K562 (cell line): ENCODE data around the gene AIRE. TPM values are rescaled to one million over a fixed set of nuclear protein-coding genes. Genes with fewer than 3 reads are reported as not detected.
"Not testable (repeated sequence)": the region's sequence is repeated elsewhere in the genome, so short reads cannot be mapped to it uniquely, and the experiment has no call there.

ENCODE experiments used
- ATAC-seq: fragments of 200-7000 bp; cut with Tn5 transposase; 3 replicates; pipeline ENCODE4 v1.9.1; 2020; ENCODE audit warnings: moderate library complexity
- BruUV-seq: library from RNA; stranded (reverse); fragments of 400-500 nt; replicated peaks from 2 replicates; lab custom pipeline; 2021; lab: Mats Ljungman, UMichigan
- CTCF ChIA-PET: fragments of 300-600 bp; formaldehyde crosslinking; extraction: SDS; loops from one replicate; lab custom pipeline; 2021; ENCODE audit warnings: low intra/inter-chr PET ratio; lab: Yijun Ruan, JAX
- POLR2A ChIA-PET: fragments of 300-600, 350-650 bp; sonication (Branson Sonifier 250); formaldehyde crosslinking; extraction: SDS; loops from one replicate; lab custom pipeline; 2021; ENCODE audit warnings: antibody characterized with exemption, inconsistent platforms; lab: Yijun Ruan, JAX
- DNase-seq, 4 experiments: peaks; one replicate each; pipeline versions ENCODE4 v3.0.0 to v3.0.0-alpha.2; 2011 to 2018; ENCODE audit warnings: low spot score in 3 of 4, mixed read lengths in 3 of 4; ENCODE audit errors: extremely low read depth in 1 of 4
- FAIRE-seq: peaks from 2 replicates; lab custom pipeline; 2011; peaks lifted over from hg19 to GRCh38; lab: Jason Lieb, UNC
- H2AFZ ChIP-seq: 2 replicates; pipeline ENCODE4 v1.6.0; 2011; ENCODE audit warnings: low read depth, low read length, control low read depth, inconsistent platforms
- H3K27ac ChIP-seq: fragments of 200-600 bp; 3 replicates; pipeline ENCODE4 v1.8.0; 2011; ENCODE audit warnings: low read depth, mild to moderate bottlenecking, control low read depth, inconsistent platforms, low read length, moderate library complexity, mixed read lengths; ENCODE audit errors: extremely low read depth
- H3K27me3 ChIP-seq, 2 experiments: fragments of 300-600 bp in 1 of 2; 2 replicates in 1 of 2; 3 replicates in 1 of 2; pipeline versions ENCODE4 v1.6.0 to v1.8.0; 2011; ENCODE audit warnings: inconsistent platforms in 2 of 2, low read length in 2 of 2, mild to moderate bottlenecking in 1 of 2, mixed read lengths in 1 of 2, moderate library complexity in 1 of 2; ENCODE audit not compliant: control insufficient read depth in 2 of 2, insufficient read depth in 2 of 2
- H3K36me3 ChIP-seq: fragments of 300-600 bp; 3 replicates; pipeline ENCODE4 v1.8.0; 2011; ENCODE audit warnings: mild to moderate bottlenecking, low read length, inconsistent platforms; ENCODE audit not compliant: control insufficient read depth, insufficient read depth
- H3K4me1 ChIP-seq, 2 experiments: fragments of 200-600 bp in 1 of 2; replicated peaks in 1 of 2; 2 replicates in 1 of 2; 3 replicates in 1 of 2; pipeline versions ENCODE4 v1.5.1 to v1.8.0; 2011; ENCODE audit warnings: inconsistent platforms in 2 of 2, low read length in 2 of 2, mild to moderate bottlenecking in 1 of 2, mixed read lengths in 1 of 2, moderate library complexity in 1 of 2; ENCODE audit not compliant: control insufficient read depth in 2 of 2, insufficient read depth in 2 of 2
- H3K4me2 ChIP-seq: 2 replicates; pipeline ENCODE4 v1.6.1; 2011; ENCODE audit warnings: low read length, control low read depth, inconsistent platforms, mixed read lengths; ENCODE audit not compliant: insufficient read depth
- H3K4me3 ChIP-seq: fragments of 200-600 bp; sonication (generic), shearing (Covaris generic); 2 replicates; pipeline ENCODE4 v1.5.1; 2016; ENCODE audit warnings: control low read depth, inconsistent platforms
- H3K79me2 ChIP-seq: fragments of 200-600 bp; 3 replicates; pipeline ENCODE4 v1.8.0; 2011; ENCODE audit warnings: low read length, inconsistent platforms; ENCODE audit not compliant: control insufficient read depth, insufficient read depth
- H3K9ac ChIP-seq, 2 experiments: 2 replicates each; pipeline versions ENCODE4 v1.6.0 to v1.6.1; 2011; ENCODE audit warnings: low read depth in 2 of 2, low read length in 2 of 2, control low read depth in 1 of 2, inconsistent platforms in 1 of 2, mild to moderate bottlenecking in 1 of 2, mixed read lengths in 1 of 2; ENCODE audit not compliant: insufficient read depth in 1 of 2
- H3K9me1 ChIP-seq: one replicate; pipeline ENCODE4 v1.6.0; 2011; ENCODE audit warnings: inconsistent platforms, mild to moderate bottlenecking, low read length, moderate library complexity; ENCODE audit not compliant: control insufficient read depth, insufficient read depth
- H3K9me3 ChIP-seq: replicated peaks from 2 replicates; pipeline ENCODE4 v1.5.1; 2011; ENCODE audit warnings: low read depth, low read length, inconsistent platforms; ENCODE audit not compliant: control insufficient read depth, insufficient read depth
- H4K20me1 ChIP-seq: replicated peaks from 2 replicates; pipeline ENCODE4 v1.6.1; 2011; ENCODE audit warnings: low read length, inconsistent platforms, mixed read lengths; ENCODE audit not compliant: control insufficient read depth, insufficient read depth
- WGBS: fragments of 100-300 bp; shearing (Covaris generic); methylation state at CpG from one replicate; pipeline ENCODE4 v1.1.6; 2016; ENCODE audit warnings: low coverage, mixed read lengths; ENCODE audit not compliant: insufficient coverage; ENCODE audit errors: missing lambda C conversion rate; 5-methylcytosine and 5-hydroxymethylcytosine counted together
- in situ Hi-C: fragments of 300-500 bp; cut with MboI; formaldehyde crosslinking; loops from 4 replicates; pipeline ENCODE4 v1.15.0; 2018; ENCODE audit warnings: inconsistent platforms, mixed read lengths
- intact Hi-C: fragments of 100-400 bp; cut with micrococcal nuclease; formaldehyde crosslinking; loops from 2 replicates; pipeline ENCODE4 v1.14.2; 2022
- polyA plus RNA-seq, 8 experiments: library from polyadenylated mRNA; depleted of rRNA in 4 of 8; stranded (reverse) in 5 of 8; unstranded in 3 of 8; fragments of >200 nt; fragmentation: Nextera tagmentation in 2 of 8; fragmentation: Illumina TruSeq in 1 of 8; extraction: Ambion mirVana in 2 of 8; extraction: Trizol in 1 of 8; gene quantifications; 2 replicates each; pipeline versions ENCODE4 v1.2.1 to v1.2.3, GENCODE V29; 2011 to 2014; ENCODE audit warnings: inconsistent platforms in 1 of 8, missing spikeins in 1 of 8
- total RNA-seq, 7 experiments: library from RNA; depleted of rRNA in 6 of 7; stranded (reverse); fragments of >200 nt in 6 of 7; fragmentation: Illumina TruSeq in 2 of 7; extraction: Trizol in 2 of 7; gene quantifications; 2 replicates each; pipeline versions ENCODE4 v1.2.1 to v1.2.3, GENCODE V29; 2011 to 2021; ENCODE audit warnings: low replicate concordance in 1 of 7

AIRE gene
- total and polyA plus RNA-seq, 9 of the 15 experiments (the other 6 are each of a cell fraction or from before 2014, with no cell fraction given): 0.01 TPM; not detected in 8

GRCh38 chr21:44240842-44241241 is 44.8 kb upstream of the AIRE start, which contains the start of gene ICOSLG:
Gene ICOSLG, minus strand, starts transcription at chr21:44240943. Its CDS starts 126 bp downstream, at chr21:44240817.
- no CpG with 5 or more reads among the region's 53 CpGs for WGBS
- H3K4me3 ChIP-seq, H3K4me2 ChIP-seq, H3K27ac ChIP-seq, H2AFZ ChIP-seq, in situ Hi-C loops, POLR2A ChIA-PET, H3K27me3 ChIP-seq, H4K20me1 ChIP-seq, H3K4me1 ChIP-seq, H3K9me1 ChIP-seq, intact Hi-C loops, H3K9ac ChIP-seq, H3K9me3 ChIP-seq, FAIRE-seq, DNase-seq, CTCF ChIA-PET, H3K79me2 ChIP-seq, H3K36me3 ChIP-seq, BruUV-seq: not testable (repeated sequence)
- ATAC-seq: peak; percentile 87

GRCh38 chr21:44241281-44241680 is 44.4 kb upstream of the AIRE start:
- H3K79me2 ChIP-seq, in situ Hi-C loops, H2AFZ ChIP-seq, BruUV-seq, POLR2A ChIA-PET, H3K9me3 ChIP-seq, H3K9ac ChIP-seq, H3K9me1 ChIP-seq, H3K27ac ChIP-seq, H4K20me1 ChIP-seq, H3K4me2 ChIP-seq, H3K27me3 ChIP-seq, intact Hi-C loops, H3K36me3 ChIP-seq, FAIRE-seq, H3K4me3 ChIP-seq, H3K4me1 ChIP-seq, DNase-seq, CTCF ChIA-PET: not testable (repeated sequence)
- ATAC-seq: peak; percentile 34; the same call in 2 of the 3 replicates
- WGBS: no CpG with 5 or more reads among the region's 27 CpGs

- BruUV-seq, DNase-seq, H3K36me3 ChIP-seq, intact Hi-C loops, H3K4me3 ChIP-seq, H3K9ac ChIP-seq, H3K79me2 ChIP-seq, H2AFZ ChIP-seq, H3K9me3 ChIP-seq, H3K9me1 ChIP-seq, H3K27me3 ChIP-seq, H3K27ac ChIP-seq, H3K4me1 ChIP-seq, H4K20me1 ChIP-seq, POLR2A ChIA-PET, H3K4me2 ChIP-seq, CTCF ChIA-PET, in situ Hi-C loops: not testable (repeated sequence)
- ATAC-seq: peak; percentile 78
- FAIRE-seq: peak; percentile 57
- WGBS: no CpG with 5 or more reads among the region's 15 CpGs
Measured at GRCh38 chr21:44243980-44244379, 41.7 kb upstream of the AIRE start.

GRCh38 chr21:44247904-44248303 is 37.8 kb upstream of the AIRE start:
- H3K4me3 ChIP-seq, H3K9ac ChIP-seq, DNase-seq, POLR2A ChIA-PET, intact Hi-C loops, H3K4me1 ChIP-seq, H3K4me2 ChIP-seq, H3K9me3 ChIP-seq, ATAC-seq, CTCF ChIA-PET, H4K20me1 ChIP-seq, H3K36me3 ChIP-seq, in situ Hi-C loops, H3K9me1 ChIP-seq, H3K27me3 ChIP-seq, H3K79me2 ChIP-seq, FAIRE-seq, H2AFZ ChIP-seq, BruUV-seq, H3K27ac ChIP-seq: not testable (repeated sequence)
- WGBS: no CpG with 5 or more reads among the region's 17 CpGs
